GM19240 (cell line): Measurements from ENCODE around the gene COA6.

Experiments
- DNase-seq: peaks from one replicate; pipeline ENCODE4 v3.0.0; 2011; ENCODE audit warnings: low spot score; ENCODE audit not compliant: insufficient read length

Gene COA6

GRCh38 chr1:234409328-234409727 lies 36.1 kb downstream of the COA6 start:
- no peak for DNase-seq

- DNase-seq: no peak
Measured at GRCh38 chr1:234412830-234413229, 39.6 kb downstream of the COA6 start.

- no peak for DNase-seq
Measured at GRCh38 chr1:234413485-234413884, 40.2 kb downstream of the COA6 start.

- no peak for DNase-seq
Measured at GRCh38 chr1:234413990-234414389, 40.7 kb downstream of the COA6 start.

GRCh38 chr1:234427950-234428646 lies 54.8 kb downstream of the COA6 start:
- DNase-seq: no peak

GRCh38 chr1:234429434-234429806 lies 56.2 kb downstream of the COA6 start:
- no peak for DNase-seq

GRCh38 chr1:234430691-234431090 lies 57.4 kb downstream of the COA6 start:
- DNase-seq: no peak

GRCh38 chr1:234431255-234431654 lies 58.0 kb downstream of the COA6 start:
- DNase-seq: no peak

- no peak for DNase-seq
Measured at GRCh38 chr1:234433563-234434285, 60.5 kb downstream of the COA6 start.
